GM12891 (cell line): ENCODE data around the gene CHRNE.

ENCODE experiments used
- POLR2AphosphoS5 ChIP-seq: IDR thresholded peaks from 2 replicates; pipeline ENCODE4 v1.6.1; 2011; ENCODE audit warnings: low read depth, low read length, control low read depth
- SPI1 ChIP-seq: IDR thresholded peaks from 2 replicates; pipeline ENCODE4 v1.6.1; 2011; ENCODE audit warnings: low read depth, low read length, control low read depth
- TAF1 ChIP-seq: IDR thresholded peaks from 2 replicates; pipeline ENCODE4 v1.6.1; 2011; ENCODE audit warnings: low read depth, low read length, control low read depth

GRCh38 chr17:4893721-4894560, 9.0 kb downstream of the CHRNE start:
- TF ChIP-seq SPI1 (no peak), POLR2AphosphoS5 (no peak), TAF1 (no peak)
